SK-N-SH (cell line): ENCODE measurements around the gene NSD2. TPM values are rescaled to one million over a fixed set of nuclear protein-coding genes. Genes with fewer than 3 reads are reported as not detected.

ENCODE experiments used
- CTCF ChIA-PET: fragments of 300-600, 350-600 bp; formaldehyde crosslinking; extraction: SDS; loops from one replicate; lab custom pipeline; 2021; lab: Yijun Ruan, JAX
- POLR2A ChIA-PET: fragments of 350-600 bp; sonication (Branson Sonifier 250); formaldehyde crosslinking; extraction: SDS; loops from one replicate; lab custom pipeline; 2020; ENCODE audit warnings: antibody characterized with exemption, inconsistent platforms; lab: Yijun Ruan, JAX
- DNase-seq: peaks from one replicate; pipeline ENCODE4 v3.0.0; 2012
- H2AFZ ChIP-seq: fragments of 200-600 bp; sonication (generic); 2 replicates; pipeline ENCODE4 v1.8.1; 2016; ENCODE audit warnings: antibody characterized with exemption, mild to moderate bottlenecking, low read depth
- H3F3A ChIP-seq: fragments of 200-600 bp; sonication (generic); replicated peaks from 2 replicates; pipeline ENCODE3; 2016; ENCODE audit warnings: antibody characterized with exemption, mild to moderate bottlenecking; ENCODE audit not compliant: insufficient read depth
- H3K27ac ChIP-seq, 2 experiments: fragments of 200-500 bp in 1 of 2; fragments of 200-600 bp in 1 of 2; sonication (Bioruptor generic) in 1 of 2; sonication (generic), shearing (Covaris generic) in 1 of 2; 2 replicates each; pipeline versions ENCODE4 v1.5.1 to v1.6.1; 2014 to 2016; ENCODE audit warnings: low read depth in 2 of 2, inconsistent platforms in 1 of 2, low read length in 1 of 2, mild to moderate bottlenecking in 1 of 2, mixed read lengths in 1 of 2
- H3K27me3 ChIP-seq: fragments of 200-600 bp; sonication (generic), shearing (Covaris generic); 2 replicates; pipeline ENCODE4 v1.6.1; 2016; ENCODE audit warnings: mixed run types; ENCODE audit not compliant: insufficient read depth
- H3K36me3 ChIP-seq, 2 experiments: fragments of 200-500 bp in 1 of 2; fragments of 200-600 bp in 1 of 2; sonication (Bioruptor generic) in 1 of 2; sonication (generic) in 1 of 2; replicated peaks in 1 of 2; 2 replicates each; pipeline versions ENCODE3 to v1.5.1; 2014 to 2016; ENCODE audit warnings: low read length in 1 of 2, mild to moderate bottlenecking in 1 of 2; ENCODE audit not compliant: insufficient read depth in 2 of 2, control insufficient read depth in 1 of 2
- H3K4me1 ChIP-seq, 2 experiments: fragments of 200-500 bp in 1 of 2; fragments of 200-600 bp in 1 of 2; sonication (Bioruptor generic) in 1 of 2; sonication (generic), shearing (Covaris generic) in 1 of 2; 2 replicates each; pipeline versions ENCODE4 v1.5.1 to v1.6.1; 2014 to 2016; ENCODE audit warnings: low read depth in 1 of 2, low read length in 1 of 2, mixed run types in 1 of 2; ENCODE audit not compliant: insufficient read depth in 2 of 2, control insufficient read depth in 1 of 2
- H3K4me2 ChIP-seq: fragments of 200-600 bp; sonication (generic), shearing (Covaris generic); 2 replicates; pipeline ENCODE4 v1.6.1; 2017; ENCODE audit warnings: mixed run types
- H3K4me3 ChIP-seq, 2 experiments: fragments of 200-500 bp in 1 of 2; fragments of 200-600 bp in 1 of 2; sonication (Bioruptor generic) in 1 of 2; sonication (generic), shearing (Covaris generic) in 1 of 2; 2 replicates each; pipeline versions ENCODE4 v1.5.1 to v1.8.1; 2014 to 2016; ENCODE audit warnings: low read depth in 2 of 2, inconsistent platforms in 1 of 2, low read length in 1 of 2, mild to moderate bottlenecking in 1 of 2, mixed read lengths in 1 of 2, moderate library complexity in 1 of 2
- H3K79me2 ChIP-seq: fragments of 200-600 bp; sonication (generic); 2 replicates; pipeline ENCODE4 v1.8.1; 2017; ENCODE audit warnings: mild to moderate bottlenecking; ENCODE audit not compliant: insufficient read depth
- H3K9ac ChIP-seq: fragments of 200-600 bp; sonication (generic); 2 replicates; pipeline ENCODE4 v1.6.1; 2017; ENCODE audit warnings: mixed run types
- H3K9me2 ChIP-seq: fragments of 200-600 bp; sonication (generic); 2 replicates; pipeline ENCODE4 v1.6.1; 2017; ENCODE audit warnings: mixed run types
- H3K9me3 ChIP-seq: fragments of 200-600 bp; sonication (generic); 2 replicates; pipeline ENCODE4 v1.6.1; 2017; ENCODE audit warnings: mixed run types, mild to moderate bottlenecking, moderate library complexity
- H4K20me1 ChIP-seq: fragments of 200-600 bp; sonication (generic); 2 replicates; pipeline ENCODE4 v1.6.1; 2017; ENCODE audit warnings: mild to moderate bottlenecking, mixed run types; ENCODE audit not compliant: insufficient read depth
- CHD2 ChIP-seq: fragments of 150-350 bp; IDR thresholded peaks from 2 replicates; pipeline ENCODE4 v1.6.1; 2018; ENCODE audit warnings: low read length; ENCODE audit not compliant: partially characterized antibody
- EP300 ChIP-seq, 2 experiments: IDR thresholded peaks; 2 replicates each; pipeline versions ENCODE4 v1.4.0 to v1.6.1; 2012; ENCODE audit warnings: borderline replicate concordance in 1 of 2, low read depth in 1 of 2, low read length in 1 of 2
- FOSL2 ChIP-seq: IDR thresholded peaks from 2 replicates; pipeline ENCODE4 v1.4.0; 2012; ENCODE audit warnings: low read depth, mild to moderate bottlenecking, moderate library complexity, borderline replicate concordance
- FOXM1 ChIP-seq: IDR thresholded peaks from 2 replicates; pipeline ENCODE4 v1.4.0; 2012; ENCODE audit warnings: low read depth, mild to moderate bottlenecking
- GABPA ChIP-seq: IDR thresholded peaks from 2 replicates; pipeline ENCODE4 v1.4.0; 2012; ENCODE audit warnings: low read depth, mild to moderate bottlenecking
- JUND ChIP-seq: IDR thresholded peaks from 2 replicates; pipeline ENCODE4 v1.4.0; 2012
- MEF2A ChIP-seq: IDR thresholded peaks from 2 replicates; pipeline ENCODE4 v1.4.0; 2012; ENCODE audit warnings: low read depth, borderline replicate concordance
- NFIC ChIP-seq: IDR thresholded peaks from 2 replicates; pipeline ENCODE4 v1.4.0; 2012; ENCODE audit warnings: borderline replicate concordance
- RCOR1 ChIP-seq: fragments of 150-350 bp; IDR thresholded peaks from 2 replicates; pipeline ENCODE4 v1.6.1; 2017; ENCODE audit warnings: antibody characterized with exemption, low read length
- RFX5 ChIP-seq: IDR thresholded peaks from 2 replicates; pipeline ENCODE4 v1.6.1; 2012; ENCODE audit warnings: mild to moderate bottlenecking, improper control_type of control experiment, low read length
- SIN3A ChIP-seq: IDR thresholded peaks from 2 replicates; pipeline ENCODE4 v1.6.1; 2012; ENCODE audit warnings: low read depth, mild to moderate bottlenecking, low read length, moderate library complexity, borderline replicate concordance
- SMC3 ChIP-seq: IDR thresholded peaks from 2 replicates; pipeline ENCODE4 v1.6.1; 2012; ENCODE audit warnings: low read depth, low read length, improper control_type of control experiment
- TAF1 ChIP-seq: IDR thresholded peaks from 2 replicates; pipeline ENCODE4 v1.6.1; 2012; ENCODE audit warnings: low read depth, mild to moderate bottlenecking, low read length, moderate library complexity, borderline replicate concordance
- YY1 ChIP-seq: IDR thresholded peaks from 2 replicates; pipeline ENCODE4 v1.4.0; 2012; ENCODE audit warnings: low read depth, mild to moderate bottlenecking
- WGBS: methylation state at CpG from one replicate; pipeline ENCODE4 v1.1.6; 2017; ENCODE audit warnings: low lambda C conversion rate; 5-methylcytosine and 5-hydroxymethylcytosine counted together
- polyA plus RNA-seq, 3 experiments: library from polyadenylated mRNA; depleted of rRNA; stranded (reverse); fragments of >200 nt; gene quantifications; 2 replicates each; pipeline ENCODE4 v1.2.3, GENCODE V29; 2012
- TF ChIP-seq, protein P1 (sequence below): IDR thresholded peaks from 2 replicates; pipeline ENCODE4 v1.4.0; 2012; ENCODE audit warnings: low read depth
- TF ChIP-seq, protein P2 (sequence below): IDR thresholded peaks from 2 replicates; pipeline ENCODE4 v1.4.0; 2012; ENCODE audit warnings: low read depth, borderline replicate concordance
- TF ChIP-seq, protein P3 (sequence below): fragments of 150-350 bp; IDR thresholded peaks from 2 replicates; pipeline ENCODE4 v1.6.1; 2017; ENCODE audit warnings: antibody characterized with exemption, low read length, low read depth, borderline replicate concordance

Gene NSD2
- polyA plus RNA-seq, 1 of the 3 experiments (the other 2 are of a cell fraction) = 34.2 TPM

DNA sequence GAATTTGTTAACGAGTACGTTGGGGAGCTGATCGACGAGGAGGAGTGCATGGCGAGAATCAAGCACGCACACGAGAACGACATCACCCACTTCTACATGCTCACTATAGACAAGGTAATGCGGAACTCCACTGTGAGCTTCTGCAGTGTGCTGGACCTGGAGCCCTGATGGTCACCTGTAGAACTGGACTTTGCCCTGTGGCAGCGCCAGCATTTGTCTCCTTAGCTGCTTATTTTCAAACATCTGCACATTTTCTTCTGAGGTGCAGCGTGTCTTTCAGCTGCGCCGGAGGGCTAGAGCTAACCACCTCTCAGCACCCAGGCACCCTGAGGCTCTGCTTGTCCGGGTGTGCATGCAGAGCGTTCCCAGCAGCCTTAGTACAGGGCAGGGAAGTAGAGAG is 89.8 kb downstream of the NSD2 start:
- CTCF ChIA-PET = no interaction called here
- WGBS = 95% methylated on average over 15 of the region's 15 CpGs

DNA sequence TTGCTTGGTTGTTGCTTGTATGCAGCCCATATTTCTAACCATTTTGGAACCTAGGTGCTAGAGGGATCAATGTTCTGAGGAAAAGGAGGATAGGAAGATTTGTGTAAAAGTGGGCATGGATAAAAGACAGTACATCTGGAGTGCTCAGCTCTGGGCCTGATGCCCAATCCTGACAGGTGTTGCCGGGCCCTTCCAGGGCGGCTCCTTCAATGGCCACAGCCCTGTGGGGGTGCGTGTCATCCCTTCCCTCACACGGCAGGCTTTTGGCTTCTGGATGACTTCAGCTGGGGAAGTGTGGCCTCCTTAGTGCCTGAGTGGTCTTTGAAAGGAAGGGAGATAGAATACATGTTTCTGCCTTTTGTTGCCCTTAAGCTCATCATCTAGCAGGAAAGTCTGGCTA is 90.4 kb downstream of the NSD2 start:
- Histone ChIP-seq H3K4me2 (no peak overlapping the region), H3K4me3 (no peak overlapping the region), H3K27me3 (no peaks in the 10 kb centered on the region), H3K79me2 (peaks cover 68% of the 10 kb centered on the region), H2AFZ (no peak overlapping the region), H3F3A (no peaks in the 10 kb centered on the region), H3K9me3 (no peaks in the 10 kb centered on the region), H3K4me1 (no peaks in the 10 kb centered on the region; a peak in 1 of 4 replicates), H3K9ac (no peak overlapping the region), H4K20me1 (peaks cover 3% of the 10 kb centered on the region; the same call in 1 of the 2 replicates), H3K27ac (no peak overlapping the region), H3K9me2 (no peaks in the 10 kb centered on the region), H3K36me3 (peaks cover 63 to 77% of the 10 kb centered on the region in 2 experiments)
- DNase-seq = no peak
- no peak for TF ChIP-seq SIN3A
- TF ChIP-seq, protein P1, sequence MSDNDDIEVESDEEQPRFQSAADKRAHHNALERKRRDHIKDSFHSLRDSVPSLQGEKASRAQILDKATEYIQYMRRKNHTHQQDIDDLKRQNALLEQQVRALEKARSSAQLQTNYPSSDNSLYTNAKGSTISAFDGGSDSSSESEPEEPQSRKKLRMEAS = no peak
- TF ChIP-seq GABPA = no peak
- TF ChIP-seq YY1 = no peak
- no peak for TF ChIP-seq JUND
- no peak for TF ChIP-seq SMC3
- TF ChIP-seq, protein P2, sequence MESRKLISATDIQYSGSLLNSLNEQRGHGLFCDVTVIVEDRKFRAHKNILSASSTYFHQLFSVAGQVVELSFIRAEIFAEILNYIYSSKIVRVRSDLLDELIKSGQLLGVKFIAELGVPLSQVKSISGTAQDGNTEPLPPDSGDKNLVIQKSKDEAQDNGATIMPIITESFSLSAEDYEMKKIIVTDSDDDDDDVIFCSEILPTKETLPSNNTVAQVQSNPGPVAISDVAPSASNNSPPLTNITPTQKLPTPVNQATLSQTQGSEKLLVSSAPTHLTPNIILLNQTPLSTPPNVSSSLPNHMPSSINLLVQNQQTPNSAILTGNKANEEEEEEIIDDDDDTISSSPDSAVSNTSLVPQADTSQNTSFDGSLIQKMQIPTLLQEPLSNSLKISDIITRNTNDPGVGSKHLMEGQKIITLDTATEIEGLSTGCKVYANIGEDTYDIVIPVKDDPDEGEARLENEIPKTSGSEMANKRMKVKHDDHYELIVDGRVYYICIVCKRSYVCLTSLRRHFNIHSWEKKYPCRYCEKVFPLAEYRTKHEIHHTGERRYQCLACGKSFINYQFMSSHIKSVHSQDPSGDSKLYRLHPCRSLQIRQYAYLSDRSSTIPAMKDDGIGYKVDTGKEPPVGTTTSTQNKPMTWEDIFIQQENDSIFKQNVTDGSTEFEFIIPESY = no peak
- TF ChIP-seq RFX5 = no peak
- ChIA-PET POLR2A (no interaction called here), CTCF (no interaction called here)
- WGBS = 94% methylated on average over 3 of the region's 4 CpGs

More for the DNA sequence above, 89.8 kb downstream of the NSD2 start:
- TF ChIP-seq EP300 (IDR thresholded peaks at IDR 0.05; ENCODE audit: borderline replicate concordance in 1 of 2, low read depth in 1 of 2, low read length in 1 of 2) = no peak
- Histone ChIP-seq H3K9me3 (no peaks in the 10 kb centered on the region), H4K20me1 (peaks cover 3% of the 10 kb centered on the region; the same call in 1 of the 2 replicates), H3F3A (no peaks in the 10 kb centered on the region), H3K4me2 (no peak overlapping the region), H3K36me3 (peaks cover 67 to 82% of the 10 kb centered on the region in 2 experiments), H2AFZ (no peak overlapping the region), H3K4me3 (no peak overlapping the region), H3K4me1 (no peaks in the 10 kb centered on the region; a peak in 1 of 4 replicates), H3K79me2 (peaks cover 72% of the 10 kb centered on the region), H3K9ac (no peak overlapping the region), H3K27me3 (no peaks in the 10 kb centered on the region), H3K9me2 (no peaks in the 10 kb centered on the region), H3K27ac (no peak overlapping the region; a peak in 1 of 4 replicates)
- DNase-seq = no peak
- POLR2A ChIA-PET = no interaction called here

DNA sequence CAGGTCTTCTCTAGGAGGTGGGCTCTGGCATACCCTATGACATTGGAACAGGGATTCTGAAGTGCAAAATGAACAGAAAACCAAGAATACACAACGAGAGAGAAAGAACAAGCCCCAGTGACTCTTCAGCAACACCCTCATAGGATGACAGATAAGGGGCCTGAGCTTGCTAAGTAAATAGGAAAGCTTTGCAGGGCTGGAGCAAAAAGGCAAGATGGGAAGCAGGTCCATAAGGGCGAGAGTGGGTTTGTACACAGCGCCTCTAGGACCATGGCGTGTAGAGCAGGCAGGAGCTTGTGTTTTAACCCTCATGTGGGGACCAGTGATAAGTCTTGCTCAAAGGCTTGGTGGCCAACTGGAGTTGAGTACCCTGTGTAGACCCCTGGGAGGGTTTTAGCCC is 91.8 kb downstream of the NSD2 start:
- no peak overlapping the region for H3K9ac ChIP-seq
- CTCF ChIA-PET = no interaction called here
- POLR2A ChIA-PET = no interaction called here
- H3K4me2 ChIP-seq = no peak overlapping the region
- no peaks in the 10 kb centered on the region for H3K9me2 ChIP-seq
- no peak for DNase-seq
- H2AFZ ChIP-seq = no peak overlapping the region
- no peaks in the 10 kb centered on the region for H3K9me3 ChIP-seq
- H3K4me3 ChIP-seq = no peak overlapping the region
- H3K27ac ChIP-seq = no peak overlapping the region
- WGBS = 96% methylated on average over 4 of the region's 4 CpGs
- H3F3A ChIP-seq = peaks cover 1% of the 10 kb centered on the region
- no peaks in the 10 kb centered on the region for H3K27me3 ChIP-seq
- peaks cover 60% of the 10 kb centered on the region for H3K79me2 ChIP-seq
- H3K4me1 ChIP-seq = peaks cover 0 to 7% of the 10 kb centered on the region in 2 experiments; a peak in 1 of 4 replicates
- H3K36me3 ChIP-seq = peaks cover 57 to 69% of the 10 kb centered on the region in 2 experiments
- H4K20me1 ChIP-seq = peaks cover under 1% of the 10 kb centered on the region; the same call in 1 of the 2 replicates
- no peak for TF ChIP-seq YY1
- no peak for TF ChIP-seq GABPA
- TF ChIP-seq, protein P3, sequence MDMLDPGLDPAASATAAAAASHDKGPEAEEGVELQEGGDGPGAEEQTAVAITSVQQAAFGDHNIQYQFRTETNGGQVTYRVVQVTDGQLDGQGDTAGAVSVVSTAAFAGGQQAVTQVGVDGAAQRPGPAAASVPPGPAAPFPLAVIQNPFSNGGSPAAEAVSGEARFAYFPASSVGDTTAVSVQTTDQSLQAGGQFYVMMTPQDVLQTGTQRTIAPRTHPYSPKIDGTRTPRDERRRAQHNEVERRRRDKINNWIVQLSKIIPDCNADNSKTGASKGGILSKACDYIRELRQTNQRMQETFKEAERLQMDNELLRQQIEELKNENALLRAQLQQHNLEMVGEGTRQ = no peak
- no peak for TF ChIP-seq NFIC
- no peak for TF ChIP-seq MEF2A
- TF ChIP-seq FOXM1 = no peak
- TF ChIP-seq TAF1 = no peak
- no peak for TF ChIP-seq RCOR1
- no peak for TF ChIP-seq CHD2
- no peak for TF ChIP-seq FOSL2
- TF ChIP-seq SIN3A = no peak
